NK-92 (cell line): ENCODE data around the gene GARRE1.

Source experiments
- DNase-seq: peaks from one replicate; lab custom pipeline; 2025; ENCODE audit not compliant: unreplicated experiment; lab: John Stamatoyannopoulos, UW

The GARRE1 gene

GRCh38 chr19:34288381-34288780 is 34.0 kb downstream of the GARRE1 start:
- no peak for DNase-seq

- DNase-seq, result no peak
Measured at GRCh38 chr19:34291235-34291634, 36.9 kb downstream of the GARRE1 start.

GRCh38 chr19:34295103-34295502 is 40.7 kb downstream of the GARRE1 start:
- no peak for DNase-seq

GRCh38 chr19:34298891-34299520 is 44.7 kb downstream of the GARRE1 start:
- no peak for DNase-seq

GRCh38 chr19:34299576-34299975 is 45.2 kb downstream of the GARRE1 start:
- no peak for DNase-seq

- DNase-seq, result no peak
Measured at GRCh38 chr19:34300380-34300779, 46.0 kb downstream of the GARRE1 start.

- DNase-seq, result no peak
Measured at GRCh38 chr19:34300962-34301361, 46.6 kb downstream of the GARRE1 start.
